GM12878 (cell line): ENCODE data around the gene VWA7. TPM values are rescaled to one million over a fixed set of nuclear protein-coding genes. Genes with fewer than 3 reads are reported as not detected.

Experiments used
- ATF7 ChIP-seq: fragments of 450-650 bp; IDR thresholded peaks from 2 replicates; pipeline ENCODE4 v1.6.1; 2016; ENCODE audit warnings: low read depth, mild to moderate bottlenecking
- BRCA1 ChIP-seq: IDR thresholded peaks from 2 replicates; pipeline ENCODE4 v1.6.1; 2011; ENCODE audit warnings: low read depth, low read length, improper control_type of control experiment
- CBFB ChIP-seq: IDR thresholded peaks from 2 replicates; pipeline ENCODE4 v1.6.1; 2016; ENCODE audit warnings: antibody characterized with exemption, low read depth
- EED ChIP-seq: sonication (generic); IDR thresholded peaks from 2 replicates; pipeline ENCODE4 v1.6.1; 2016; ENCODE audit warnings: antibody characterized with exemption, low read depth
- IRF5 ChIP-seq: fragments of 450-650 bp; IDR thresholded peaks from 2 replicates; pipeline ENCODE4 v1.6.1; 2017; ENCODE audit warnings: borderline replicate concordance
- KLF5 ChIP-seq: fragments of 450-650 bp; IDR thresholded peaks from 2 replicates; pipeline ENCODE4 v1.6.1; 2014; ENCODE audit warnings: mild to moderate bottlenecking; ENCODE audit not compliant: partially characterized antibody
- MXI1 ChIP-seq: fragments of 150-350 bp; IDR thresholded peaks from 2 replicates; pipeline ENCODE4 v1.6.1; 2011; ENCODE audit warnings: low read depth, mild to moderate bottlenecking, inconsistent platforms, low read length, improper control_type of control experiment
- NFYA ChIP-seq: IDR thresholded peaks from 2 replicates; pipeline ENCODE4 v1.6.1; 2011; ENCODE audit warnings: low read depth, mild to moderate bottlenecking, low read length, improper control_type of control experiment, borderline replicate concordance
- NR2C2 ChIP-seq: IDR thresholded peaks from 2 replicates; pipeline ENCODE4 v1.6.1; 2011; ENCODE audit warnings: borderline replicate concordance, low read depth; ENCODE audit not compliant: control insufficient read depth, insufficient read length
- POLR2AphosphoS5 ChIP-seq: IDR thresholded peaks from 2 replicates; pipeline ENCODE4 v1.6.1; 2011; ENCODE audit warnings: mild to moderate bottlenecking, low read length, inconsistent platforms
- POU2F2 ChIP-seq: IDR thresholded peaks from 3 replicates; pipeline ENCODE4 v1.6.1; 2011; ENCODE audit warnings: low read depth, mild to moderate bottlenecking, low read length, borderline replicate concordance
- RAD21 ChIP-seq: IDR thresholded peaks from 2 replicates; pipeline ENCODE4 v1.6.1; 2011; ENCODE audit warnings: mild to moderate bottlenecking, low read depth, low read length, moderate library complexity; ENCODE audit not compliant: insufficient read depth
- ZBED1 ChIP-seq: IDR thresholded peaks from 2 replicates; pipeline ENCODE4 v1.6.1; 2016; ENCODE audit warnings: borderline replicate concordance
- ZBTB40 ChIP-seq: fragments of 450-650 bp; IDR thresholded peaks from 2 replicates; pipeline ENCODE4 v1.6.1; 2016; ENCODE audit warnings: mild to moderate bottlenecking, moderate library complexity, borderline replicate concordance
- ZNF592 ChIP-seq: fragments of 450-650 bp; IDR thresholded peaks from 2 replicates; pipeline ENCODE4 v1.6.1; 2017; ENCODE audit warnings: mild to moderate bottlenecking, moderate library complexity
- polyA plus RNA-seq, 11 experiments: library from polyadenylated mRNA; depleted of rRNA in 4 of 11; unstranded in 6 of 11; stranded (reverse) in 5 of 11; fragments of >200 nt; fragmentation: Nextera tagmentation in 4 of 11; fragmentation: Illumina TruSeq in 1 of 11; extraction: Ambion mirVana in 4 of 11; extraction: Trizol in 1 of 11; gene quantifications; 1 replicate in 1 of 11; 2 replicates in 10 of 11; pipeline versions ENCODE4 v1.2.1 to v1.2.3, GENCODE V29; 2011 to 2016; ENCODE audit warnings: inconsistent platforms in 2 of 11, missing spikeins in 2 of 11, low read depth in 1 of 11
- total RNA-seq, 4 experiments: library from RNA; depleted of rRNA in 3 of 4; stranded (reverse); fragments of >200 nt in 3 of 4; fragmentation: Illumina TruSeq in 1 of 4; extraction: Trizol in 1 of 4; gene quantifications; 2 replicates each; pipeline versions ENCODE4 v1.2.1 to v1.2.3, GENCODE V29; 2013 to 2021
- TF ChIP-seq, protein P1 (sequence below): IDR thresholded peaks from 2 replicates; pipeline ENCODE4 v1.6.1; 2012; ENCODE audit warnings: low read depth, low read length, improper control_type of control experiment
- TF ChIP-seq, protein P2 (sequence below): fragments of 150-350 bp; IDR thresholded peaks from 2 replicates; pipeline ENCODE4 v1.6.1; 2016; ENCODE audit warnings: low read depth, low read length

Gene VWA7
- total and polyA plus RNA-seq, 10 of the 15 experiments (the other 5 are each of a cell fraction or from before 2014, with no cell fraction given): 0.11 to 3.1 (median 1.2) TPM; not detected in 1

GRCh38 chr6:31826793-31827285 lies 49.7 kb upstream of the VWA7 start (continued):
- TF ChIP-seq ZBTB40 (no peak), CBFB (no peak), EED (no peak), ZNF592 (no peak), IRF5 (peak; percentile 96), ATF7 (peak; percentile 33; the same call in 1 of the 2 replicates), NFYA (no peak), RAD21 (no peak), MXI1 (no peak), KLF5 (peak; percentile 23), POLR2AphosphoS5 (peak; percentile 62), BRCA1 (no peak), POU2F2 (no peak), NR2C2 (no peak), ZBED1 (no peak)
- TF ChIP-seq, protein P1, sequence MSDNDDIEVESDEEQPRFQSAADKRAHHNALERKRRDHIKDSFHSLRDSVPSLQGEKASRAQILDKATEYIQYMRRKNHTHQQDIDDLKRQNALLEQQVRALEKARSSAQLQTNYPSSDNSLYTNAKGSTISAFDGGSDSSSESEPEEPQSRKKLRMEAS: no peak
- TF ChIP-seq, protein P2, sequence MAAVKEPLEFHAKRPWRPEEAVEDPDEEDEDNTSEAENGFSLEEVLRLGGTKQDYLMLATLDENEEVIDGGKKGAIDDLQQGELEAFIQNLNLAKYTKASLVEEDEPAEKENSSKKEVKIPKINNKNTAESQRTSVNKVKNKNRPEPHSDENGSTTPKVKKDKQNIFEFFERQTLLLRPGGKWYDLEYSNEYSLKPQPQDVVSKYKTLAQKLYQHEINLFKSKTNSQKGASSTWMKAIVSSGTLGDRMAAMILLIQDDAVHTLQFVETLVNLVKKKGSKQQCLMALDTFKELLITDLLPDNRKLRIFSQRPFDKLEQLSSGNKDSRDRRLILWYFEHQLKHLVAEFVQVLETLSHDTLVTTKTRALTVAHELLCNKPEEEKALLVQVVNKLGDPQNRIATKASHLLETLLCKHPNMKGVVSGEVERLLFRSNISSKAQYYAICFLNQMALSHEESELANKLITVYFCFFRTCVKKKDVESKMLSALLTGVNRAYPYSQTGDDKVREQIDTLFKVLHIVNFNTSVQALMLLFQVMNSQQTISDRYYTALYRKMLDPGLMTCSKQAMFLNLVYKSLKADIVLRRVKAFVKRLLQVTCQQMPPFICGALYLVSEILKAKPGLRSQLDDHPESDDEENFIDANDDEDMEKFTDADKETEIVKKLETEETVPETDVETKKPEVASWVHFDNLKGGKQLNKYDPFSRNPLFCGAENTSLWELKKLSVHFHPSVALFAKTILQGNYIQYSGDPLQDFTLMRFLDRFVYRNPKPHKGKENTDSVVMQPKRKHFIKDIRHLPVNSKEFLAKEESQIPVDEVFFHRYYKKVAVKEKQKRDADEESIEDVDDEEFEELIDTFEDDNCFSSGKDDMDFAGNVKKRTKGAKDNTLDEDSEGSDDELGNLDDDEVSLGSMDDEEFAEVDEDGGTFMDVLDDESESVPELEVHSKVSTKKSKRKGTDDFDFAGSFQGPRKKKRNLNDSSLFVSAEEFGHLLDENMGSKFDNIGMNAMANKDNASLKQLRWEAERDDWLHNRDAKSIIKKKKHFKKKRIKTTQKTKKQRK: no peak
